Prostate gland (tissue), 2 donors: ENCODE results near the gene GABRA5.

ENCODE experiments used
- CTCF ChIP-seq, 4 experiments: fragments of 200-600 bp in 2 of 4; fragments of 450-650 bp in 2 of 4; sonication (generic) in 2 of 4; IDR thresholded peaks; 1 replicate in 3 of 4; 2 replicates in 1 of 4; pipeline ENCODE4 v1.5.1; 2016 to 2019; ENCODE audit warnings: antibody characterized with exemption in 4 of 4, mild to moderate bottlenecking in 2 of 4, moderate library complexity in 2 of 4
- POLR2A ChIP-seq: fragments of 450-650 bp; IDR thresholded peaks from one replicate; pipeline ENCODE4 v1.6.1; 2016; ENCODE audit warnings: antibody characterized with exemption, mild to moderate bottlenecking
- POLR2AphosphoS5 ChIP-seq: sonication (generic); formaldehyde crosslinking; IDR thresholded peaks from one replicate; pipeline ENCODE4 v1.6.1; 2017; ENCODE audit warnings: antibody characterized with exemption

GRCh38 chr15:26893351-26894065 is 26.6 kb downstream of the GABRA5 start:
- TF ChIP-seq CTCF (IDR thresholded peaks at IDR 0.05) (no peak), POLR2A (no peak), POLR2AphosphoS5 (no peak)
